Osteoblast (primary cell): ENCODE results near the gene TRERF1. TPM values are rescaled to one million over a fixed set of nuclear protein-coding genes. Genes with fewer than 3 reads are reported as not detected.

Experiments
- DNase-seq: peaks from one replicate; pipeline ENCODE4 v3.0.0; 2011; ENCODE audit warnings: low spot score, mixed read lengths; ENCODE audit not compliant: insufficient read length; ENCODE audit errors: missing footprints
- H2AFZ ChIP-seq: 2 replicates; pipeline ENCODE4 v1.6.0; 2011; ENCODE audit warnings: mild to moderate bottlenecking, low read length
- H3K27ac ChIP-seq: 2 replicates; pipeline ENCODE4 v1.5.1; 2011; ENCODE audit warnings: mild to moderate bottlenecking, low read depth, low read length, moderate library complexity
- H3K27me3 ChIP-seq: 2 replicates; pipeline ENCODE4 v1.6.0; 2012; ENCODE audit warnings: mild to moderate bottlenecking, control low read depth, inconsistent platforms, low read length, moderate library complexity; ENCODE audit not compliant: insufficient read depth
- H3K36me3 ChIP-seq: 2 replicates; pipeline ENCODE4 v1.5.1; 2011; ENCODE audit warnings: mild to moderate bottlenecking, low read length, control low read depth, moderate library complexity; ENCODE audit not compliant: insufficient read depth
- H3K4me1 ChIP-seq: 2 replicates; pipeline ENCODE4 v1.5.1; 2011; ENCODE audit warnings: mild to moderate bottlenecking, low read length, control low read depth, moderate library complexity; ENCODE audit not compliant: insufficient read depth
- H3K4me2 ChIP-seq: 2 replicates; pipeline ENCODE4 v1.6.0; 2011; ENCODE audit warnings: mild to moderate bottlenecking, low read length; ENCODE audit not compliant: insufficient read depth
- H3K4me3 ChIP-seq: fragments of 200-600 bp; sonication (generic); 3 replicates; pipeline ENCODE4 v1.5.1; 2012; ENCODE audit warnings: mild to moderate bottlenecking, low read length, inconsistent platforms; ENCODE audit not compliant: insufficient read depth
- H3K79me2 ChIP-seq: 2 replicates; pipeline ENCODE4 v1.6.0; 2012; ENCODE audit warnings: mild to moderate bottlenecking, low read length, control low read depth, inconsistent platforms; ENCODE audit not compliant: insufficient read depth
- H3K9me3 ChIP-seq: 2 replicates; pipeline ENCODE4 v1.5.1; 2011; ENCODE audit warnings: low read depth, low read length, control low read depth
- H4K20me1 ChIP-seq: 2 replicates; pipeline ENCODE4 v1.6.0; 2012; ENCODE audit warnings: mild to moderate bottlenecking, low read length, control low read depth; ENCODE audit not compliant: insufficient read depth
- total RNA-seq: library from RNA; depleted of rRNA; stranded (reverse); fragments of >200 nt; gene quantifications from 2 replicates; pipeline ENCODE4 v1.2.3, GENCODE V29; 2012
- TF ChIP-seq, protein P1 (sequence below): IDR thresholded peaks from 2 replicates; pipeline ENCODE4 v1.5.1; 2011; ENCODE audit warnings: mild to moderate bottlenecking, low read depth, low read length, moderate library complexity; ENCODE audit errors: extremely low read depth

Gene TRERF1
- total RNA-seq, 1 donor: 4.7 TPM

DNA sequence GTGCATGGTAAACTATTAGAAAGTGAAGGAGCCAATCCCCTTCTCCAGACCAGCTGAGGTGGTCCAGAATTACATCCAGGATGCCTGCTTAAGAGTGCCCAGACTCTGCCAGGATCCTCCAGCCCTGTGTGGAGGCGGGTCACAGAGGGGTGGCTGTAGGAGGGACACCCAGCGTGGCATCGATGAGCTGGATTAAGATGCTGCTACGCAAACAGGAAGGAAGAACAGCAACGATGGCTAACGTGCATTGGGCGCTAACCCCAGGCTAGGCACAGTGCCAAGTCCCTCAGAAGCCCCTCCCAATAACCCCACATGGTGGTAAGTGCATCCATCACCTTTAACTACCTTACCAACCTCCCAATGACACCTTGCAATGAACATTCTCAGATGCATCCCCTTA, 170.2 kb downstream of the TRERF1 start:
- no peak overlapping the region for H3K4me2 ChIP-seq
- peaks cover 2% of the 10 kb centered on the region for H3K79me2 ChIP-seq
- DNase-seq: no peak
- no peaks in the 10 kb centered on the region for H3K27me3 ChIP-seq
- H2AFZ ChIP-seq: no peak overlapping the region
- peaks cover 2% of the 10 kb centered on the region for H4K20me1 ChIP-seq
- H3K9me3 ChIP-seq: no peaks in the 10 kb centered on the region
- H3K27ac ChIP-seq: no peak overlapping the region
- peaks cover 25% of the 10 kb centered on the region for H3K4me1 ChIP-seq
- TF ChIP-seq, protein P1, sequence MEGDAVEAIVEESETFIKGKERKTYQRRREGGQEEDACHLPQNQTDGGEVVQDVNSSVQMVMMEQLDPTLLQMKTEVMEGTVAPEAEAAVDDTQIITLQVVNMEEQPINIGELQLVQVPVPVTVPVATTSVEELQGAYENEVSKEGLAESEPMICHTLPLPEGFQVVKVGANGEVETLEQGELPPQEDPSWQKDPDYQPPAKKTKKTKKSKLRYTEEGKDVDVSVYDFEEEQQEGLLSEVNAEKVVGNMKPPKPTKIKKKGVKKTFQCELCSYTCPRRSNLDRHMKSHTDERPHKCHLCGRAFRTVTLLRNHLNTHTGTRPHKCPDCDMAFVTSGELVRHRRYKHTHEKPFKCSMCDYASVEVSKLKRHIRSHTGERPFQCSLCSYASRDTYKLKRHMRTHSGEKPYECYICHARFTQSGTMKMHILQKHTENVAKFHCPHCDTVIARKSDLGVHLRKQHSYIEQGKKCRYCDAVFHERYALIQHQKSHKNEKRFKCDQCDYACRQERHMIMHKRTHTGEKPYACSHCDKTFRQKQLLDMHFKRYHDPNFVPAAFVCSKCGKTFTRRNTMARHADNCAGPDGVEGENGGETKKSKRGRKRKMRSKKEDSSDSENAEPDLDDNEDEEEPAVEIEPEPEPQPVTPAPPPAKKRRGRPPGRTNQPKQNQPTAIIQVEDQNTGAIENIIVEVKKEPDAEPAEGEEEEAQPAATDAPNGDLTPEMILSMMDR: no peak
- H3K4me3 ChIP-seq: no peak overlapping the region
- no peaks in the 10 kb centered on the region for H3K36me3 ChIP-seq

DNA sequence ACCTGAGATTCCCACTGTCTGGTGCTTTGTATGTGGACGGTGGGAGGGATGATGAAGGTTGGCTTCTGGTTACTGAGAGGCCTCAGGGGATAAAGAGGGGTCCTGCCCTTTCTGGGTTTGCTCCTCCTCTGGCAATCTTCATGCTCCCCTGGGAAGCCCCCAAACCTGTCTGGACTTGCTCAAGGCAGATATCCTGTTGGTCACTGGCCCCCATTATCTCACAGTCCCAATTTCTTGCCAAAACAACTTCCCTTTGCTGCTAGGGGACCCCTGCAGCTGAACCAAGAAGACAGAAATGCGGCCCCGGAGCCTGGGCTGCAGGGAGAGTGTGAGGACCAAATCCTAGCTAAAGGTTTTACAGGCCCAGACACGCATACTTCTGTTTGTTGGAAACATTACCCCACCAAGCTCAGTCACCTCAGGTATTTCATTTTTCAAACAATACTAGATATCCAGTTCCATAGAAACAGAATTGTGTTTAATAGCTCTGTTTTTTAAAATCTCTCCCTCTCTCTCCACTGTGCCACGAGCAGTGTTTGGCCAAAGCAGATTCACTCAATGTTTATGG, 170.7 kb downstream of the TRERF1 start:
- no peak overlapping the region for H3K27ac ChIP-seq
- no peak overlapping the region for H3K4me3 ChIP-seq
- DNase-seq: no peak
- H3K79me2 ChIP-seq: peaks cover 2% of the 10 kb centered on the region
- peaks cover 30% of the 10 kb centered on the region for H3K4me1 ChIP-seq
- no peak overlapping the region for H2AFZ ChIP-seq
- TF ChIP-seq, protein P1: no peak
- no peak overlapping the region for H3K4me2 ChIP-seq
- H3K36me3 ChIP-seq: no peaks in the 10 kb centered on the region
- H3K27me3 ChIP-seq: no peaks in the 10 kb centered on the region
- peaks cover 2% of the 10 kb centered on the region for H4K20me1 ChIP-seq
- H3K9me3 ChIP-seq: no peaks in the 10 kb centered on the region

- peak overlapping the region; percentile 84 for H2AFZ ChIP-seq
These were observed 171.6 kb downstream of the TRERF1 start for GRCh38 chr6:42279966-42280629.

More at GRCh38 chr6:42279966-42280629, 171.6 kb downstream of the TRERF1 start:
- Histone ChIP-seq H3K4me3 (no peak overlapping the region), H4K20me1 (peaks cover 2% of the 10 kb centered on the region), H3K9me3 (no peaks in the 10 kb centered on the region), H3K27ac (no peak overlapping the region), H3K36me3 (no peaks in the 10 kb centered on the region), H3K27me3 (no peaks in the 10 kb centered on the region), H3K4me2 (peak overlapping the region; percentile 49), H3K79me2 (peaks cover 2% of the 10 kb centered on the region), H3K4me1 (peaks cover 33% of the 10 kb centered on the region)
- DNase-seq: no peak
- TF ChIP-seq, protein P1: no peak
